ENCODE results near the gene TCEA2.

Gene TCEA2

GRCh38 chr20:64062596-64063388, at the start of gene TCEA2:
TCEA2 (plus strand) TSS chr20:64063198; CDS start chr20:64063313, 115 bp downstream.
- peak; percentile 93 for DNase-seq

- DNase-seq = no peak
Observed at GRCh38 chr20:64015635-64016034, 47.4 kb upstream of the TCEA2 start.

- DNase-seq = no peak
Observed at GRCh38 chr20:64021124-64021975, 41.6 kb upstream of the TCEA2 start.

- DNase-seq = no peak
Observed at GRCh38 chr20:64022671-64023360, 40.2 kb upstream of the TCEA2 start.

- no peak for DNase-seq
Observed at GRCh38 chr20:64023361-64024140, 39.4 kb upstream of the TCEA2 start.

- DNase-seq = no peak
Observed at GRCh38 chr20:64024141-64024990, 38.6 kb upstream of the TCEA2 start.

GRCh38 chr20:64025101-64025825, 37.7 kb upstream of the TCEA2 start:
- no peak for DNase-seq

GRCh38 chr20:64025826-64026412, 37.1 kb upstream of the TCEA2 start:
- DNase-seq = no peak

GRCh38 chr20:64027981-64028685, 34.9 kb upstream of the TCEA2 start:
- DNase-seq = no peak

GRCh38 chr20:64029293-64030117, 33.5 kb upstream of the TCEA2 start:
- no peak for DNase-seq

GRCh38 chr20:64030371-64031134, 32.4 kb upstream of the TCEA2 start:
- no peak for DNase-seq

GRCh38 chr20:64031822-64032314, 31.1 kb upstream of the TCEA2 start:
- no peak for DNase-seq

- DNase-seq = no peak
Observed at GRCh38 chr20:64032706-64033624, 30.0 kb upstream of the TCEA2 start.

GRCh38 chr20:64033981-64034493, 29.0 kb upstream of the TCEA2 start:
- no peak for DNase-seq

- peak in 1 of 2 donors; percentile 49 for DNase-seq
Observed at GRCh38 chr20:64035066-64035932, 27.7 kb upstream of the TCEA2 start.
